ENCODE measurements around the gene RBMS2.

- TF ChIP-seq ZNF565 (CRISPR knock-in tag; conservative IDR thresholded peaks at IDR 0.05; ENCODE audit: low read depth) (no peak), PATZ1 (CRISPR knock-in tag; IDR thresholded peaks at IDR 0.05; ENCODE audit: borderline replicate concordance) (no peak), ZFP3 (CRISPR knock-in tag; IDR thresholded peaks at IDR 0.05) (no peak), POU6F1 (CRISPR knock-in tag; IDR thresholded peaks at IDR 0.05; ENCODE audit: borderline replicate concordance, low read depth) (no peak), TSHZ2 (CRISPR knock-in tag; IDR thresholded peaks at IDR 0.05) (no peak), CREB5 (CRISPR knock-in tag; IDR thresholded peaks at IDR 0.05; ENCODE audit: low read depth) (no peak), TOX (CRISPR knock-in tag; IDR thresholded peaks at IDR 0.05; ENCODE audit: borderline replicate concordance) (no peak), ZFP30 (CRISPR knock-in tag; IDR thresholded peaks at IDR 0.05) (no peak), ARNTL (CRISPR knock-in tag; IDR thresholded peaks at IDR 0.05; ENCODE audit: borderline replicate concordance, low read depth) (no peak), SNAI2 (CRISPR knock-in tag; IDR thresholded peaks at IDR 0.05) (no peak), ZC3H10 (CRISPR knock-in tag; IDR thresholded peaks at IDR 0.05) (no peak), ISL1 (CRISPR knock-in tag; IDR thresholded peaks at IDR 0.05) (no peak), CSDC2 (CRISPR knock-in tag; IDR thresholded peaks at IDR 0.05) (no peak)
- TF ChIP-seq, protein P1, sequence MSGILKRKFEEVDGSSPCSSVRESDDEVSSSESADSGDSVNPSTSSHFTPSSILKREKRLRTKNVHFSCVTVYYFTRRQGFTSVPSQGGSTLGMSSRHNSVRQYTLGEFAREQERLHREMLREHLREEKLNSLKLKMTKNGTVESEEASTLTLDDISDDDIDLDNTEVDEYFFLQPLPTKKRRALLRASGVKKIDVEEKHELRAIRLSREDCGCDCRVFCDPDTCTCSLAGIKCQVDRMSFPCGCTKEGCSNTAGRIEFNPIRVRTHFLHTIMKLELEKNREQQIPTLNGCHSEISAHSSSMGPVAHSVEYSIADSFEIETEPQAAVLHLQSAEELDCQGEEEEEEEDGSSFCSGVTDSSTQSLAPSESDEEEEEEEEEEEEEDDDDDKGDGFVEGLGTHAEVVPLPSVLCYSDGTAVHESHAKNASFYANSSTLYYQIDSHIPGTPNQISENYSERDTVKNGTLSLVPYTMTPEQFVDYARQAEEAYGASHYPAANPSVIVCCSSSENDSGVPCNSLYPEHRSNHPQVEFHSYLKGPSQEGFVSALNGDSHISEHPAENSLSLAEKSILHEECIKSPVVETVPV (CRISPR knock-in tag; IDR thresholded peaks at IDR 0.05): no peak
Observed at GRCh38 chr12:56622535-56622934, 100.9 kb downstream of the RBMS2 start.
